ENCODE measurements around the gene SPATA1. TPM values are rescaled to one million over a fixed set of nuclear protein-coding genes. Genes with fewer than 3 reads are reported as not detected.
A peak's percentile ranks its signal among the peaks of the same experiment; 100 is the strongest.

The SPATA1 gene
- polyA plus RNA-seq, 1 of the 3 experiments (the other 2 are of a cell fraction) = 1.2 TPM

DNA sequence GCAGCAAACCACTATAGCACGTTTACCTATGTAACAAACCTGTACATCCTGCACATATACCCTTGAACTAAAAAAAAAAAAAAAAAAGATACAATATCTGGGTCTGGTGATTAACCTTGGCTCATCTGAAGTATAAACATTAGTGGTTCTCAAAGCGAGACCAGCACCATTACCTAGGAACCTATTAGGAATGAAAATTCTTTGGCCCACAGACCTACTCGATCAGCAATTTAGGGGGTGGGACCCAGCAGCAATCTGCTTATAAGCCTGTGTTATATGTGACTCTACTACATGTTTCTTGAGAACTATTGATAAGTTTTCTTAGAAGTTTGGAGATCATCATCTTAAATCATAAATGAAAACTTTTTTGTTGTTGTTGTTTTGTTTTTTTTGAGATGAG lies 9.7 kb upstream of the SPATA1 start:
- Histone ChIP-seq H3K36me3 (replicated peaks in 1 of 2; ENCODE audit: control insufficient read depth in 1 of 2, insufficient read depth in 2 of 2, low read length in 1 of 2) (peaks cover 84% of the 10 kb centered on the region in 2 experiments), H2AFZ (ENCODE audit: low read depth) (no peak overlapping the region), H3K4me3 (ENCODE audit: low read depth in 2 of 2, low read length in 1 of 2) (no peak overlapping the region), H3K9ac (no peak overlapping the region), H3K9me3 (no peaks in the 10 kb centered on the region), H3K4me2 (no peak overlapping the region), H4K20me1 (ENCODE audit: insufficient read depth) (peaks cover 28% of the 10 kb centered on the region), H3K27me3 (ENCODE audit: insufficient read depth) (no peaks in the 10 kb centered on the region), H3F3A (replicated peaks; ENCODE audit: insufficient read depth) (peaks cover 33% of the 10 kb centered on the region), H3K4me1 (ENCODE audit: control insufficient read depth in 1 of 2, insufficient read depth in 2 of 2, low read depth in 1 of 2, low read length in 1 of 2) (peaks cover 0 to 2% of the 10 kb centered on the region in 2 experiments; a peak in 1 of 4 replicates), H3K9me2 (no peaks in the 10 kb centered on the region), H3K27ac (ENCODE audit: low read depth in 2 of 2, low read length in 1 of 2) (no peak overlapping the region), H3K79me2 (ENCODE audit: insufficient read depth) (peaks cover 44% of the 10 kb centered on the region)
- CTCF ChIA-PET = no interaction called here
- no peak for DNase-seq
- POLR2A ChIA-PET = no interaction called here
- TF ChIP-seq, protein P1, sequence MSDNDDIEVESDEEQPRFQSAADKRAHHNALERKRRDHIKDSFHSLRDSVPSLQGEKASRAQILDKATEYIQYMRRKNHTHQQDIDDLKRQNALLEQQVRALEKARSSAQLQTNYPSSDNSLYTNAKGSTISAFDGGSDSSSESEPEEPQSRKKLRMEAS (IDR thresholded peaks at IDR 0.05; ENCODE audit: low read depth) = no peak
- TF ChIP-seq FOXJ3 (CRISPR knock-in tag; IDR thresholded peaks at IDR 0.05) = no peak
- TF ChIP-seq, protein P2, sequence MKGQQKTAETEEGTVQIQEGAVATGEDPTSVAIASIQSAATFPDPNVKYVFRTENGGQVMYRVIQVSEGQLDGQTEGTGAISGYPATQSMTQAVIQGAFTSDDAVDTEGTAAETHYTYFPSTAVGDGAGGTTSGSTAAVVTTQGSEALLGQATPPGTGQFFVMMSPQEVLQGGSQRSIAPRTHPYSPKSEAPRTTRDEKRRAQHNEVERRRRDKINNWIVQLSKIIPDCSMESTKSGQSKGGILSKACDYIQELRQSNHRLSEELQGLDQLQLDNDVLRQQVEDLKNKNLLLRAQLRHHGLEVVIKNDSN (IDR thresholded peaks at IDR 0.05; ENCODE audit: borderline replicate concordance, low read depth) = no peak
- TF ChIP-seq GABPA (IDR thresholded peaks at IDR 0.05; ENCODE audit: low read depth) = no peak
- 80% methylated on average over 3 of the region's 3 CpGs for WGBS (ENCODE audit: low lambda C conversion rate)

DNA sequence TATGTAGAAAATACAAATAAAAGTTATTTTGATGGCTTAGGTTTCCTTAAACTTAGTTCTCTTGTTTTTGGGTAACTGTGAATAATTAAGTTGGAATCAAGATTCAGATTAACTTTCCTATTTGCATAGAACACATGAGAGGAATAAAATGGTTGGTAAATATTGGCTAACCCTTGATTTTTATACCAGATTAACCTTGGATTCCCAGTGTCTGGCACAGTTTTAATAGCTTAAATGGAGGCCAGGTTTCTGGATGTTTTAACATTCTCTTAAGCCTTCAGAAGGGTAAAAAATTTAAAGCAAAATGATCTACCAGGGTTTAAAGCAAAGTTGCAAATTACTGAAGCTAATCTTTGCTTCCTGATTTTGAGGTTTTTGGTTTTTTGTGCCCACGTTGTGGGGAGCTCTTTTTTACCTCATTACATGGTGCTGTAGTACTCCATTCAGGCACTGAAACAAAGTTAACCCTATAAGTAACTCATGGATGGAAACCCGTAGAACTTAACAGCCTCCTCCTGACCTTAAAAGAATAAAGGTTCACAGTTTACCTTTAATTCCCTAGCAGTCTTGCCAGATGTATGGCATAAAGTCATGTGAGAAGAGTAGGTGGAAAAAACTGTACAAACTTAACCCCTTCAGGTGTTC lies 8.4 kb upstream of the SPATA1 start:
- POLR2A ChIA-PET = no interaction called here
- Histone ChIP-seq H3K27me3 (ENCODE audit: insufficient read depth) (no peaks in the 10 kb centered on the region), H3K4me2 (no peak overlapping the region), H2AFZ (ENCODE audit: low read depth) (no peak overlapping the region), H3K9ac (no peak overlapping the region), H3K4me3 (ENCODE audit: low read depth in 2 of 2, low read length in 1 of 2) (no peak overlapping the region), H4K20me1 (ENCODE audit: insufficient read depth) (peaks cover 39% of the 10 kb centered on the region), H3F3A (replicated peaks; ENCODE audit: insufficient read depth) (peaks cover 33% of the 10 kb centered on the region), H3K36me3 (replicated peaks in 1 of 2; ENCODE audit: control insufficient read depth in 1 of 2, insufficient read depth in 2 of 2, low read length in 1 of 2) (peaks cover 78 to 82% of the 10 kb centered on the region in 2 experiments), H3K27ac (ENCODE audit: low read depth in 2 of 2, low read length in 1 of 2) (peak overlapping the region in 1 of 2 experiments; percentile 8; a peak in 1 of 4 replicates), H3K79me2 (ENCODE audit: insufficient read depth) (peaks cover 52% of the 10 kb centered on the region), H3K9me2 (no peaks in the 10 kb centered on the region), H3K9me3 (no peaks in the 10 kb centered on the region), H3K4me1 (ENCODE audit: control insufficient read depth in 1 of 2, insufficient read depth in 2 of 2, low read depth in 1 of 2, low read length in 1 of 2) (peaks cover 0 to 2% of the 10 kb centered on the region in 2 experiments; a peak in 1 of 4 replicates)
- CTCF ChIA-PET = interaction anchor here (1.1 kb wide), 1 partner anchor 16 kb away, joined by 3 read pairs; no protein-coding TSS in a partner anchor
- WGBS (ENCODE audit: low lambda C conversion rate) = 56% methylated on average over 2 of the region's 2 CpGs
- DNase-seq = no peak
- TF ChIP-seq TCF12 (IDR thresholded peaks at IDR 0.05) (no peak), ELF1 (IDR thresholded peaks at IDR 0.05) (no peak), MXI1 (IDR thresholded peaks at IDR 0.05; ENCODE audit: low read depth, low read length) (no peak), FOSL2 (IDR thresholded peaks at IDR 0.05; ENCODE audit: borderline replicate concordance, low read depth) (no peak), TAF1 (IDR thresholded peaks at IDR 0.05; ENCODE audit: borderline replicate concordance, low read depth, low read length) (no peak), NRF1 (IDR thresholded peaks at IDR 0.05; ENCODE audit: low read depth, low read length) (no peak), SIN3A (IDR thresholded peaks at IDR 0.05; ENCODE audit: borderline replicate concordance, low read depth, low read length) (no peak), RXRA (IDR thresholded peaks at IDR 0.05; ENCODE audit: borderline replicate concordance, low read depth) (no peak), RAD21 (IDR thresholded peaks at IDR 0.05; ENCODE audit: low read length) (no peak)
- TF ChIP-seq, protein P3, sequence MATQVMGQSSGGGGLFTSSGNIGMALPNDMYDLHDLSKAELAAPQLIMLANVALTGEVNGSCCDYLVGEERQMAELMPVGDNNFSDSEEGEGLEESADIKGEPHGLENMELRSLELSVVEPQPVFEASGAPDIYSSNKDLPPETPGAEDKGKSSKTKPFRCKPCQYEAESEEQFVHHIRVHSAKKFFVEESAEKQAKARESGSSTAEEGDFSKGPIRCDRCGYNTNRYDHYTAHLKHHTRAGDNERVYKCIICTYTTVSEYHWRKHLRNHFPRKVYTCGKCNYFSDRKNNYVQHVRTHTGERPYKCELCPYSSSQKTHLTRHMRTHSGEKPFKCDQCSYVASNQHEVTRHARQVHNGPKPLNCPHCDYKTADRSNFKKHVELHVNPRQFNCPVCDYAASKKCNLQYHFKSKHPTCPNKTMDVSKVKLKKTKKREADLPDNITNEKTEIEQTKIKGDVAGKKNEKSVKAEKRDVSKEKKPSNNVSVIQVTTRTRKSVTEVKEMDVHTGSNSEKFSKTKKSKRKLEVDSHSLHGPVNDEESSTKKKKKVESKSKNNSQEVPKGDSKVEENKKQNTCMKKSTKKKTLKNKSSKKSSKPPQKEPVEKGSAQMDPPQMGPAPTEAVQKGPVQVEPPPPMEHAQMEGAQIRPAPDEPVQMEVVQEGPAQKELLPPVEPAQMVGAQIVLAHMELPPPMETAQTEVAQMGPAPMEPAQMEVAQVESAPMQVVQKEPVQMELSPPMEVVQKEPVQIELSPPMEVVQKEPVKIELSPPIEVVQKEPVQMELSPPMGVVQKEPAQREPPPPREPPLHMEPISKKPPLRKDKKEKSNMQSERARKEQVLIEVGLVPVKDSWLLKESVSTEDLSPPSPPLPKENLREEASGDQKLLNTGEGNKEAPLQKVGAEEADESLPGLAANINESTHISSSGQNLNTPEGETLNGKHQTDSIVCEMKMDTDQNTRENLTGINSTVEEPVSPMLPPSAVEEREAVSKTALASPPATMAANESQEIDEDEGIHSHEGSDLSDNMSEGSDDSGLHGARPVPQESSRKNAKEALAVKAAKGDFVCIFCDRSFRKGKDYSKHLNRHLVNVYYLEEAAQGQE (IDR thresholded peaks at IDR 0.05; ENCODE audit: low read depth, low read length) = no peak
- TF ChIP-seq, protein P4, sequence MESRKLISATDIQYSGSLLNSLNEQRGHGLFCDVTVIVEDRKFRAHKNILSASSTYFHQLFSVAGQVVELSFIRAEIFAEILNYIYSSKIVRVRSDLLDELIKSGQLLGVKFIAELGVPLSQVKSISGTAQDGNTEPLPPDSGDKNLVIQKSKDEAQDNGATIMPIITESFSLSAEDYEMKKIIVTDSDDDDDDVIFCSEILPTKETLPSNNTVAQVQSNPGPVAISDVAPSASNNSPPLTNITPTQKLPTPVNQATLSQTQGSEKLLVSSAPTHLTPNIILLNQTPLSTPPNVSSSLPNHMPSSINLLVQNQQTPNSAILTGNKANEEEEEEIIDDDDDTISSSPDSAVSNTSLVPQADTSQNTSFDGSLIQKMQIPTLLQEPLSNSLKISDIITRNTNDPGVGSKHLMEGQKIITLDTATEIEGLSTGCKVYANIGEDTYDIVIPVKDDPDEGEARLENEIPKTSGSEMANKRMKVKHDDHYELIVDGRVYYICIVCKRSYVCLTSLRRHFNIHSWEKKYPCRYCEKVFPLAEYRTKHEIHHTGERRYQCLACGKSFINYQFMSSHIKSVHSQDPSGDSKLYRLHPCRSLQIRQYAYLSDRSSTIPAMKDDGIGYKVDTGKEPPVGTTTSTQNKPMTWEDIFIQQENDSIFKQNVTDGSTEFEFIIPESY (IDR thresholded peaks at IDR 0.05; ENCODE audit: borderline replicate concordance, low read depth) = no peak
- TF ChIP-seq, protein P1 (IDR thresholded peaks at IDR 0.05; ENCODE audit: low read depth) = no peak
- TF ChIP-seq, protein P5, sequence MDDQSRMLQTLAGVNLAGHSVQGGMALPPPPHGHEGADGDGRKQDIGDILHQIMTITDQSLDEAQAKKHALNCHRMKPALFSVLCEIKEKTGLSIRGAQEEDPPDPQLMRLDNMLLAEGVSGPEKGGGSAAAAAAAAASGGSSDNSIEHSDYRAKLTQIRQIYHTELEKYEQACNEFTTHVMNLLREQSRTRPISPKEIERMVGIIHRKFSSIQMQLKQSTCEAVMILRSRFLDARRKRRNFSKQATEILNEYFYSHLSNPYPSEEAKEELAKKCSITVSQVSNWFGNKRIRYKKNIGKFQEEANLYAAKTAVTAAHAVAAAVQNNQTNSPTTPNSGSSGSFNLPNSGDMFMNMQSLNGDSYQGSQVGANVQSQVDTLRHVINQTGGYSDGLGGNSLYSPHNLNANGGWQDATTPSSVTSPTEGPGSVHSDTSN (IDR thresholded peaks at IDR 0.05) = no peak
- TF ChIP-seq, protein P6, sequence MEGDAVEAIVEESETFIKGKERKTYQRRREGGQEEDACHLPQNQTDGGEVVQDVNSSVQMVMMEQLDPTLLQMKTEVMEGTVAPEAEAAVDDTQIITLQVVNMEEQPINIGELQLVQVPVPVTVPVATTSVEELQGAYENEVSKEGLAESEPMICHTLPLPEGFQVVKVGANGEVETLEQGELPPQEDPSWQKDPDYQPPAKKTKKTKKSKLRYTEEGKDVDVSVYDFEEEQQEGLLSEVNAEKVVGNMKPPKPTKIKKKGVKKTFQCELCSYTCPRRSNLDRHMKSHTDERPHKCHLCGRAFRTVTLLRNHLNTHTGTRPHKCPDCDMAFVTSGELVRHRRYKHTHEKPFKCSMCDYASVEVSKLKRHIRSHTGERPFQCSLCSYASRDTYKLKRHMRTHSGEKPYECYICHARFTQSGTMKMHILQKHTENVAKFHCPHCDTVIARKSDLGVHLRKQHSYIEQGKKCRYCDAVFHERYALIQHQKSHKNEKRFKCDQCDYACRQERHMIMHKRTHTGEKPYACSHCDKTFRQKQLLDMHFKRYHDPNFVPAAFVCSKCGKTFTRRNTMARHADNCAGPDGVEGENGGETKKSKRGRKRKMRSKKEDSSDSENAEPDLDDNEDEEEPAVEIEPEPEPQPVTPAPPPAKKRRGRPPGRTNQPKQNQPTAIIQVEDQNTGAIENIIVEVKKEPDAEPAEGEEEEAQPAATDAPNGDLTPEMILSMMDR (IDR thresholded peaks at IDR 0.05) = no peak
